Hepatocyte (in vitro differentiated cells): ENCODE results near the gene OR2H2. TPM values are rescaled to one million over a fixed set of nuclear protein-coding genes. Genes with fewer than 3 reads are reported as not detected.
A peak's percentile ranks its signal among the peaks of the same experiment; 100 is the strongest.

Experiments used
- DNase-seq: peaks from one replicate; pipeline ENCODE4 v3.0.0-alpha.2; 2016; ENCODE audit warnings: low spot score
- H2AFZ ChIP-seq: fragments of 200-600 bp; sonication (generic); 2 replicates; pipeline ENCODE4 v1.6.0; 2016; ENCODE audit warnings: antibody characterized with exemption, mild to moderate bottlenecking
- H3K27ac ChIP-seq: fragments of 200-600 bp; sonication (generic); 2 replicates; pipeline ENCODE4 v1.5.1; 2016; ENCODE audit warnings: mild to moderate bottlenecking
- H3K27me3 ChIP-seq: fragments of 200-600 bp; sonication (generic); 2 replicates; pipeline ENCODE4 v1.6.1; 2016
- H3K36me3 ChIP-seq: fragments of 200-600 bp; sonication (generic); replicated peaks from 2 replicates; pipeline ENCODE4 v1.5.1; 2016; ENCODE audit warnings: low read depth; ENCODE audit not compliant: insufficient read depth
- H3K4me1 ChIP-seq: fragments of 200-600 bp; sonication (generic); 2 replicates; pipeline ENCODE4 v1.5.1; 2016; ENCODE audit warnings: mild to moderate bottlenecking, moderate library complexity; ENCODE audit not compliant: insufficient read depth
- H3K4me2 ChIP-seq: fragments of 200-600 bp; sonication (generic); 2 replicates; pipeline ENCODE4 v1.6.0; 2016
- H3K4me3 ChIP-seq: fragments of 200-600 bp; sonication (generic); 2 replicates; pipeline ENCODE4 v1.5.1; 2016; ENCODE audit warnings: mild to moderate bottlenecking
- H3K79me2 ChIP-seq: fragments of 200-600 bp; sonication (generic); 2 replicates; pipeline ENCODE4 v1.6.0; 2017; ENCODE audit warnings: mild to moderate bottlenecking
- H3K9me2 ChIP-seq: fragments of 200-600 bp; sonication (generic); replicated peaks from 2 replicates; pipeline ENCODE4 v1.6.0; 2017; ENCODE audit warnings: mild to moderate bottlenecking; ENCODE audit not compliant: insufficient read depth
- H3K9me3 ChIP-seq: fragments of 200-600 bp; sonication (generic); 2 replicates; pipeline ENCODE4 v1.5.1; 2016; ENCODE audit warnings: low read depth, mild to moderate bottlenecking
- H4K20me1 ChIP-seq: fragments of 200-600 bp; sonication (generic); 2 replicates; pipeline ENCODE4 v1.6.0; 2016; ENCODE audit warnings: mild to moderate bottlenecking; ENCODE audit not compliant: insufficient read depth, poor library complexity, severe bottlenecking
- EZH2 ChIP-seq: fragments of 200-600 bp; sonication (generic); IDR thresholded peaks from 2 replicates; pipeline ENCODE4 v1.6.1; 2016; ENCODE audit warnings: antibody characterized with exemption, mild to moderate bottlenecking, borderline replicate concordance
- EZH2phosphoT487 ChIP-seq: fragments of 200-600 bp; sonication (generic); IDR thresholded peaks from one replicate; pipeline ENCODE4 v1.6.1; 2018; ENCODE audit warnings: antibody characterized with exemption, mild to moderate bottlenecking, low read depth, moderate library complexity; ENCODE audit not compliant: unreplicated experiment, severe bottlenecking
- WGBS: methylation state at CpG from one replicate; pipeline ENCODE4 v1.1.6; 2016; ENCODE audit warnings: low lambda C conversion rate; ENCODE audit errors: missing lambda C conversion rate; 5-methylcytosine and 5-hydroxymethylcytosine counted together
- polyA plus RNA-seq: library from polyadenylated mRNA; unstranded; fragments of >200 nt; fragmentation: Nextera tagmentation; extraction: Ambion mirVana; gene quantifications from 2 replicates; pipeline ENCODE4 v1.2.1, GENCODE V29; 2016
- total RNA-seq: library from RNA; depleted of rRNA; stranded (reverse); fragments of >200 nt; gene quantifications from 2 replicates; pipeline ENCODE4 v1.2.3, GENCODE V29; 2014
- TF ChIP-seq, protein P1 (sequence below): fragments of 200-600 bp; sonication (generic); IDR thresholded peaks from 2 replicates; pipeline ENCODE4 v1.5.1; 2016; ENCODE audit warnings: antibody characterized with exemption, mild to moderate bottlenecking; ENCODE audit not compliant: poor library complexity

Gene OR2H2
- total and polyA plus RNA-seq, 2 experiments from 2014 or later = not detected

DNA sequence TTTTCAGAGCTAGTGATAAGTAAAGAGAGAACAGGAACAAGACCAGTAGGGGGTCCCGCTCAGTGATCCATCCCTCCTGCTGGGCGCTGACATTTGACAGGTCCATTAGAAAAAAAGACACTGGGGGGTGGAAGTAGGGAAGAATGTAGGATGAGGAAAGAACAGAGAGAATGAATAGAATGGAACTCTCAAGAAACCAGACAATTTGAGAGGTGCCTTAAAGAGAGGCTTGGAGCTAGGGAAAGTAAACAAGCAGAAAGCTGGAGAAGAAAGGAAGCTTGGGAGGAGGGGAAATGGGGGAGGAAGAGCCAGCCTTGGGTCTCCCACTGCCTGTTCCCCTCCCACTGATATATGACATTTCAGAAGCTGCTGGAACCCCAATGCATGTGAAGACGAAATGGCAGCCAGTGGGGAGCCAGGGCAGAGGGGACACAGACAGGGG, 39.6 kb downstream of the OR2H2 start:
- H3K27me3 ChIP-seq = peaks cover 4% of the 10 kb centered on the region
- no peak overlapping the region for H3K27ac ChIP-seq

DNA sequence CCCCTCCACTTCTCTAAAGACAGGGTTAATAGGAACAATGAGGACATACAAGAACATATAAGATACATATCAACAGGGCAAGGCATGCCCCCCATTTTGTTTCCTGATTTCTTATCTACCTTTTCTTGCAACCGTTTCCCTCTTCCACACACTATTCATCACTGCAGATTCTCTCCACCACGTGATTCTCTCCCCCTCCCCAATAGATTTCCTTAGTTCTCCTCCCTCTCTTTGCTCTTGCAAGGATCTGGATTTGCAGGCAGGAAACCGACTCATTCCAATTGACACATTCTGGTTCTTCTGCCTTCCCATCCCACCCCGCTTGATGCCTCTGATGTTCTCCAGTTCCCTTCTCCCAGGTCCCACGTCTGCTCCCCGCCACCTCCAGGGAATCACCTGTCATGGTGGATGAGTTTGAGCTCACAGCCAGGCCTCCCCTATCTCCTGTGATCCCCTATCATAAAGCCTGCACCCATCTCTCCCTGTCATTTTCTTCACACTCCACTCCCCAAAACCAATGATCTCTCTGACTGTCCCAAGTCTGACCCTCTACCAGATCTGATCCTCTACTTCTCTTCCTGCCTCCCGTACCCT, 40.5 kb downstream of the OR2H2 start:
- no peaks in the 10 kb centered on the region for H3K79me2 ChIP-seq
- no peaks in the 10 kb centered on the region for H3K9me3 ChIP-seq
- H3K4me2 ChIP-seq = no peak overlapping the region
- H3K4me1 ChIP-seq = peaks cover 10% of the 10 kb centered on the region
- peaks cover 7% of the 10 kb centered on the region for H3K27me3 ChIP-seq
- 61% methylated on average over 7 of the region's 7 CpGs for WGBS
- TF ChIP-seq, protein P1, sequence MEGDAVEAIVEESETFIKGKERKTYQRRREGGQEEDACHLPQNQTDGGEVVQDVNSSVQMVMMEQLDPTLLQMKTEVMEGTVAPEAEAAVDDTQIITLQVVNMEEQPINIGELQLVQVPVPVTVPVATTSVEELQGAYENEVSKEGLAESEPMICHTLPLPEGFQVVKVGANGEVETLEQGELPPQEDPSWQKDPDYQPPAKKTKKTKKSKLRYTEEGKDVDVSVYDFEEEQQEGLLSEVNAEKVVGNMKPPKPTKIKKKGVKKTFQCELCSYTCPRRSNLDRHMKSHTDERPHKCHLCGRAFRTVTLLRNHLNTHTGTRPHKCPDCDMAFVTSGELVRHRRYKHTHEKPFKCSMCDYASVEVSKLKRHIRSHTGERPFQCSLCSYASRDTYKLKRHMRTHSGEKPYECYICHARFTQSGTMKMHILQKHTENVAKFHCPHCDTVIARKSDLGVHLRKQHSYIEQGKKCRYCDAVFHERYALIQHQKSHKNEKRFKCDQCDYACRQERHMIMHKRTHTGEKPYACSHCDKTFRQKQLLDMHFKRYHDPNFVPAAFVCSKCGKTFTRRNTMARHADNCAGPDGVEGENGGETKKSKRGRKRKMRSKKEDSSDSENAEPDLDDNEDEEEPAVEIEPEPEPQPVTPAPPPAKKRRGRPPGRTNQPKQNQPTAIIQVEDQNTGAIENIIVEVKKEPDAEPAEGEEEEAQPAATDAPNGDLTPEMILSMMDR = no peak
- TF ChIP-seq EZH2phosphoT487 (no peak), EZH2 (no peak)
- no peak overlapping the region for H2AFZ ChIP-seq
- DNase-seq = no peak
- no peaks in the 10 kb centered on the region for H3K36me3 ChIP-seq
- no peak overlapping the region for H3K27ac ChIP-seq
- H4K20me1 ChIP-seq = no peaks in the 10 kb centered on the region
- no peak overlapping the region for H3K4me3 ChIP-seq
- no peaks in the 10 kb centered on the region for H3K9me2 ChIP-seq

More for the DNA sequence above, 39.6 kb downstream of the OR2H2 start:
- no peak overlapping the region for H2AFZ ChIP-seq
- H4K20me1 ChIP-seq = no peaks in the 10 kb centered on the region
- no peak overlapping the region for H3K4me2 ChIP-seq
- no peak overlapping the region for H3K4me3 ChIP-seq
- H3K4me1 ChIP-seq = peaks cover 10% of the 10 kb centered on the region
- no peaks in the 10 kb centered on the region for H3K9me3 ChIP-seq
- no peaks in the 10 kb centered on the region for H3K9me2 ChIP-seq
- H3K79me2 ChIP-seq = no peaks in the 10 kb centered on the region
- TF ChIP-seq, protein P1 = no peak
- TF ChIP-seq EZH2 (no peak), EZH2phosphoT487 (no peak)
- 57% methylated on average over 3 of the region's 3 CpGs for whole genome bisulfite sequencing
- no peaks in the 10 kb centered on the region for H3K36me3 ChIP-seq
- no peak for DNase-seq

DNA sequence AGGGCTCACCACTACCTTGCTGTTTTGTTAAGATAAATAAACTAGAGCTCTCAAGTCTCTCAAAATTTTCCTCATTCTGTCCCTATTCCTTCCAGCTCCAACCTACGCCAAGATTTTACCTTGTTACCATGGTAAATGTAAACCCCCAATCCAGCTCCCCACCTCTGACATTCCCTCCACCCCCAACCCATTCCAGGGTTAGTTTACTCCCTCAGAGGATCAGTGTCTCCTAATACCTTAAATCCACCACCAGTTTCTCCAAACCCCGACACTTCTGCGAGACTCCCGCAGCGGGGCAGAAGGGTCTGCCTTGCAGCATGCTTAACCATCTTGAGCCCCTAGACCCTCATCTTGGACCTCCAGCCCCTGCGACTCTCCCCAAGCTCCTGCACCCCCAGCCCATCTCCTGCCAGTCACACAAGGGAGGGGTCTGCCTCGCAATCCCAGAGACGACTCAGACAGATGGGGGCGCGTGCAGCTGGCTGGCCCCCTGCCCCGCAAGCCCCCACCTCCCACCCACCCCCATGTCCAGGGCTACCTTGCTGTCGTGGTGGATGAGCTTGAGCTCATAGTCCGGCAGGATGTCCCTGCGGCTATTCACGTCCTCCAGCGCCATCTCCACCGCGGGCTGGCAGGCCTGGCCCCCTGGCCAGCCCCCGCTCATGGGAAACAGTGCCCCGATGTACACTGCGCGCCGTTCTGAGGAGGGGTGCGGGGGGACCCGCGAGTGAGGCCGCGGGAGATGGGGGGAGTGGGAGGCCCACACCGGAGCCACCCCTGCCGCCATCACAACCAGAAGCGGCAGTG, 42.2 kb downstream of the OR2H2 start:
- TF ChIP-seq EZH2 (no peak), EZH2phosphoT487 (no peak)
- TF ChIP-seq, protein P1 = no peak
- Histone ChIP-seq H3K27ac (no peak overlapping the region), H4K20me1 (no peaks in the 10 kb centered on the region), H3K36me3 (no peaks in the 10 kb centered on the region), H3K4me2 (peak overlapping the region; percentile 96), H2AFZ (peak overlapping the region; percentile 99), H3K4me1 (peaks cover 10% of the 10 kb centered on the region), H3K9me2 (no peaks in the 10 kb centered on the region), H3K9me3 (no peaks in the 10 kb centered on the region), H3K27me3 (peaks cover 13% of the 10 kb centered on the region), H3K4me3 (peak overlapping the region; percentile 49), H3K79me2 (no peaks in the 10 kb centered on the region)
- WGBS = 15% methylated on average over 10 of the region's 31 CpGs
- DNase-seq = peak; percentile 27
